ENCODE results near the gene USP40.

- TF ChIP-seq CTCF (conservative IDR thresholded peaks at IDR 0.05) (no peak), EZH2 (IDR thresholded peaks at IDR 0.05; ENCODE audit: low read depth) (no peak)
Measured at GRCh38 chr2:233449921-233450863, 116.4 kb downstream of the USP40 start.

Data from PC-9 (cell line).